GM19468 (cell line): ENCODE data around the gene NPAS3.

Experiments used
- ATAC-seq: cut with Tn5 transposase; IDR thresholded peaks from one replicate; pipeline ENCODE4 v1.9.1; 2021; ENCODE audit warnings: mild to moderate bottlenecking, moderate library complexity, moderate number of reproducible peaks; ENCODE audit not compliant: unreplicated experiment; ENCODE audit errors: extremely low read depth

NPAS3 gene

GRCh38 chr14:33851931-33852330 lies 913.3 kb downstream of the NPAS3 start:
- ATAC-seq = no peak
